GM12872 (cell line): Measurements from ENCODE around the gene CTIF.

ENCODE experiments used
- TF ChIP-seq, protein P1 (sequence below): IDR thresholded peaks from 3 replicates; pipeline ENCODE4 v1.5.1; 2011; ENCODE audit warnings: low read depth, mild to moderate bottlenecking, low read length, moderate library complexity; ENCODE audit not compliant: insufficient read depth

CTIF gene

DNA sequence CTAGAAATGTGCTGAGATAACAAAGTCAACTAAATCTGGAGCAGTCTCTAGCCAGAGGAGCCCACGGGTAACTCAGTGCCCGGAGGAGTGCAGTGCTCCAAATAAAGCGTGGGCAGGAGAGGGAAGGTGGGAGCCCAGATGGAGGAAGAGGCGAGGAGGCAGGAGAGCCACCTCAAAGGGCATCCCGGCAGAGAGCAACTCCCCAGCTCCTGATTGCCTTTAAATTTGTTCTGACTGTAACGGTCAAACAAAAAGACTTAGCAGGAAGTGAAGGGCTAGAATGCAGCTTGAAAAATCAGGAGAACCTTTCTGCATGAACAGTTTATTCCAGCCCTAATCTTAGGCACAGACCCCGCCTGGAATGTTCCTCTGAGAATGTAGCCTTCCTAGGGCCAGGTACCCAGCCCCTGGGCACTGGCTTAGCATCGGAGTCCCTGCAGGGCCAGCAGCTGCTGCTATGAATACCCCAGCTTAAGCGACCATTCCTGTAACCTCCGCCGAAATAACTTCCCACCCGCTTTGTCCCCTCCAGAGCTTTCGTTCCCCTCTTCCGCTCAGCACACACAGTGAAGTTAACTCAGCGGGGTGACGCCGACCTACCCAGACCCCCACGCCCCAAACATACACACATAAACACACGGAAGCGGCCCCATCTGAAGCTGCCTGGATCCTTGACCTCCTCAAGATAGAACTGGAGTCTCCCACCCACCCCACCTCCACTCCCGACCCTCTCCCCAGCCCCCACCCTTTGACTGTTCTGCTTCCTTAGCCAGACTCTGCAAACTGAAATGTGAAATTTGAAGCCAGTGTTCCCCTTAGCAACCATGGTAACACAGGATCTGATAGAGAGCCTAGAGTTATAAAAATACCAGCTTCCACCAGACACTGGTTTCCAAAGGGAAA, 288.7 kb downstream of the CTIF start:
- TF ChIP-seq, protein P1, sequence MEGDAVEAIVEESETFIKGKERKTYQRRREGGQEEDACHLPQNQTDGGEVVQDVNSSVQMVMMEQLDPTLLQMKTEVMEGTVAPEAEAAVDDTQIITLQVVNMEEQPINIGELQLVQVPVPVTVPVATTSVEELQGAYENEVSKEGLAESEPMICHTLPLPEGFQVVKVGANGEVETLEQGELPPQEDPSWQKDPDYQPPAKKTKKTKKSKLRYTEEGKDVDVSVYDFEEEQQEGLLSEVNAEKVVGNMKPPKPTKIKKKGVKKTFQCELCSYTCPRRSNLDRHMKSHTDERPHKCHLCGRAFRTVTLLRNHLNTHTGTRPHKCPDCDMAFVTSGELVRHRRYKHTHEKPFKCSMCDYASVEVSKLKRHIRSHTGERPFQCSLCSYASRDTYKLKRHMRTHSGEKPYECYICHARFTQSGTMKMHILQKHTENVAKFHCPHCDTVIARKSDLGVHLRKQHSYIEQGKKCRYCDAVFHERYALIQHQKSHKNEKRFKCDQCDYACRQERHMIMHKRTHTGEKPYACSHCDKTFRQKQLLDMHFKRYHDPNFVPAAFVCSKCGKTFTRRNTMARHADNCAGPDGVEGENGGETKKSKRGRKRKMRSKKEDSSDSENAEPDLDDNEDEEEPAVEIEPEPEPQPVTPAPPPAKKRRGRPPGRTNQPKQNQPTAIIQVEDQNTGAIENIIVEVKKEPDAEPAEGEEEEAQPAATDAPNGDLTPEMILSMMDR = no peak

DNA sequence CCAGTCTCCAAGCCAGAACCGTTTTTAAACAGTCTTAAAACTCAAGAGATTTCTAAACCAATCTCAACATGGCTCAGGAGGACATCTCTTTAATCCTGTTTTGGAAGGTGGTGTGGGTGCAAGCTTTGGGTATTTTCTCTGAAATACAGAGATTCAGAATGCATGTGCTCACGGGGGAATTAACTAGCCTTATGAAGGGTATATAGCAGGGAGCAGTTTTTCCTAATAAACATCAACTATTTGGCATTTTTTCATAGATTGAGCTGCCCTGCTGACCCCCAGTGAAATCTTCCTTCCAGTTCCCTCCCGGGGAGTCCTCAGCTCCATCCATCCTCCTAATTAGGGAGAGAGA, 289.3 kb downstream of the CTIF start:
- TF ChIP-seq, protein P1 = no peak

DNA sequence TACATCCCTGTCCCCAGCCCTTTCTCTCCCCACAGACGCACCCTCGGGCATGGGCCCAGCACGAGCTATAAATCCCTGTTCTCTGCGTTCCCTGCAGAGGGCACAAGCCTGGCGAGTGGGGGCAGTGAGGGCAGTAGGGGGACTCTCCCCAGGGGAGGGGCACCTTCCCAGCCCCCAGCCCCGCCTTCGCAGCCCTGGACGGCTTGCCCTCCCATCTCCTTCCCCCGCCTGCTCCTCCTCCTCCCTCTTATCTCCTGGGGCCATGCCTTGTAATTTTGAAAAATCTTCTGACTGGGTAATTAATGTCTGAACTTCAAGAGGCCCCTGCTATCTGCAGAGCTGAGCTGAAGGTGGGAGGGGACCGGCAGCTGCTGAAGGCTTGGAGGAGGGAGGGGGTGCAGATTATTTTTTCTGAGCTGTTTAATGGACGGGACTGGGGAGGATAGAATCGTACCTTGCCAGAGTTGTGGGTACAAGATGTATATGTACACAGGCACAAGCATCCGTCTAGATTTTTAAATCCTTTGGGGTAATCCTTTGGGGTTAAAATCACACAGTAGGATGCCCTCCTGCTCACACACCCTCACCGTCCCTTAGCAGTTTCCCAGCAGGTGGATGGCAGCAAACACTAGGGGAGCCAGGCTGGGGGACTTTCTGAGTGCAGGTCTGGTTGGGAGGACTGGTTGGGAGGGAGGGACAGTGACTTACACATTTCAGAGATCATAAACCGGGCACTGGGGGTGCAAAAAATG, 290.0 kb downstream of the CTIF start:
- TF ChIP-seq, protein P1 = no peak

DNA sequence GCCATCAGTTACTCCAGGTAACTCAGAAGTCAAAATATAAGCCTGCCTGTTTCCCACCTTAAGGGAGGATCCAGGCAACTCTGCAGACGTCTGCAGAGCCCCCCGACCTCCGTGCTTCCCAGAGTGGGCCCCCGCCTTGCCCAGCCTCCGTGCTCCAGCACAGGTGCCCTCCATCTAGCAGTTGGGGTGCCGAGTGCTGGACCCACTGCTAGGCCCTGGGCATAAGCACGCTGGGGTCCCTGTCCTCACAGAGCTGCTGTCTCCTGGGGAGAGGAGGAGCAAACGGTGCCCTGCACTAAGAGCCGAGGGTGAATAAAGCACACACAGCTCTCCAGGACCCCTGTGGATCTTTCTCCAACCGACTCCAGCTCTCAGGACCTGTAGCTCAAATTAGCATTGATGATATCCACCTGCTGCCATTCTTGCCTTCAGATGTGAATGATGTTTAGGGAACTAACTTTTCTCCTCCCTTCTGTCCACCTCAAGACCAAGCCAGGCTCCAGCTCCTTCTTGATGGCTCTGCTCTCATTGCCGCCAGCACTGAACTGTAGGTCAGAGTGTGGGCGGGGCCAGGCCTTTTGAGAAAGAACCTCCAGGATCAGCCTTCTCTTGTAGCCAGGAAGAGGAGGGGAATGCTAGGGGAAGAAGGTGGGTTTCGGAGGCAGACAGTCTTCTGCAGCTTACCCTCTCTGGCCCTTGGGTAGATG, 290.8 kb downstream of the CTIF start:
- TF ChIP-seq, protein P1 = no peak

DNA sequence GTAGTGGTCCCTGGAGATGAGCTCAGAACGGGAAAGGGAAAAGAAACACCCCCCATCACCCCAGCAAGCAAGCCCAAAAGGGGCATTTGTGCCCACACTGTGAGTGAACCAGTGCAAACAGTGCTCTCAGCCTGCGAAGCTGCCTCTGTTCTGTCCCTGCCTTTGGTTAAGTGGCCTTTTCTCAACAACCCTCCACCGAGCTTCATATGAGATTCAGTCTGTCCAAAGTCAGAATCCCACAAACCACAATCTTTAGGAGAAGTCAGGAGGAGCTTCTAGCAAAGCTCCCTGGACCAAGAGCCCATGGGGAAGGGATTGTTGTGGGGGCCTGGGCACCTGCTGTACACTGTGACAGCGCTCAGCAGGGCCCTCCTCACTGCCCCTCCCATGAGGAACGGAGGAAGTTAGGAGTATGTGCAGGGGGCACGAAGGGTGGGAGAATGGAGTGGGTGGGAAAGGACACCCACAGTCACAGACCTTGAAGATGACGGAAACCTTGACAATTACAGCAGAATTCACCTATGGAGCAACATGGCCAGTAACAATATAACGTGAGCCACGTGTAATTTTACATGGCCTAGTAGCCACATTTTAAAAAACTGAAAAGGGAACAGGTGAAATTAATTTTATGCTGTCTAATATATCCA, 292.4 kb downstream of the CTIF start:
- TF ChIP-seq, protein P1 = no peak

DNA sequence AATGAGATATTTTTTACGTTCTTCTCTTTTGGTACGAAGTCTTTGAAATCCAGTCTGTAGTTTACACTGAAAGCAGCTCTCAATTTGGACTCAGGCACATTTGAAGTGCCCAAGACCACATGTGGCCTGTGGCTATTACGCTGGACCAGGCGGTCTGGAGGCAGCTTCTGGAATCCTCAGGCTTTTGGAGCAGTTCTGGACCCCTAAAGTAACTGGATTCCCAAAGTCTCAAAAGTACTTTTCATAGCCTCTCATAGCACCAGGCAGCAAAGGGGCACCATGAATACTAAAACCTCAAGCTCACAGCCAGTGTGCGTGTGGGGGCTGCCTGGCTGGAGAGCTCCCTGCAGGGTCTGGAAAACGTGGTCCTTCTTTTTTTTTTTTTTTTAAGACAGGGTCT, 293.0 kb downstream of the CTIF start:
- TF ChIP-seq, protein P1 = no peak
